HEK293 (cell line): ENCODE data around the gene FBXO34.

Experiments used
- CTCF ChIA-PET: fragments of 350-600 bp; formaldehyde crosslinking; extraction: SDS; loops from one replicate; lab custom pipeline; 2021; ENCODE audit warnings: antibody characterized with exemption; lab: Yijun Ruan, JAX
- POLR2A ChIA-PET: fragments of 300-600 bp; formaldehyde crosslinking; extraction: SDS; loops from one replicate; lab custom pipeline; 2020; ENCODE audit warnings: antibody characterized with exemption, inconsistent platforms; lab: Yijun Ruan, JAX
- H3K27ac ChIP-seq: fragments of 200-500 bp; sonication (Bioruptor generic); 2 replicates; pipeline ENCODE4 v1.5.1; 2014; ENCODE audit warnings: low read depth, low read length, control low read depth, inconsistent platforms; ENCODE audit errors: extremely low read depth
- H3K36me3 ChIP-seq, 2 experiments: fragments of 200-500 bp in 1 of 2; sonication (Bioruptor generic) in 1 of 2; 1 replicate in 1 of 2; 2 replicates in 1 of 2; pipeline ENCODE4 v1.5.1; 2014 to 2017; ENCODE audit warnings: inconsistent platforms in 2 of 2, low read length in 2 of 2; ENCODE audit not compliant: control insufficient read depth in 2 of 2, insufficient read depth in 1 of 2
- H3K4me1 ChIP-seq: fragments of 200-500 bp; sonication (Bioruptor generic); 2 replicates; pipeline ENCODE4 v1.5.1; 2014; ENCODE audit warnings: mild to moderate bottlenecking, low read length, inconsistent platforms; ENCODE audit not compliant: control insufficient read depth, insufficient read depth
- H3K4me3 ChIP-seq: 2 replicates; pipeline ENCODE4 v1.5.1; 2011; ENCODE audit warnings: low read depth, mild to moderate bottlenecking, control low read depth, low read length, moderate library complexity
- H3K9me3 ChIP-seq: fragments of 200-500 bp; sonication (Bioruptor generic); 2 replicates; pipeline ENCODE4 v1.5.1; 2014; ENCODE audit warnings: low read depth, low read length, inconsistent platforms; ENCODE audit not compliant: control insufficient read depth, insufficient read depth
- BCL11B ChIP-seq: fragments of 450-650 bp; formaldehyde crosslinking; IDR thresholded peaks from 2 replicates; pipeline ENCODE4 v1.5.1; 2016; ENCODE audit warnings: low read depth, missing biosample characterization, missing genetic modification characterization
- BCL6B ChIP-seq: fragments of 450-650 bp; formaldehyde crosslinking; IDR thresholded peaks from 2 replicates; pipeline ENCODE4 v1.5.1; 2017; ENCODE audit warnings: missing biosample characterization, missing genetic modification characterization
- KLF16 ChIP-seq: fragments of 450-650 bp; formaldehyde crosslinking; IDR thresholded peaks from 2 replicates; pipeline ENCODE4 v1.5.1; 2017; ENCODE audit warnings: missing biosample characterization, missing genetic modification characterization
- KLF8 ChIP-seq: fragments of 450-650 bp; formaldehyde crosslinking; IDR thresholded peaks from 2 replicates; pipeline ENCODE4 v1.5.1; 2016; ENCODE audit warnings: missing biosample characterization, missing genetic modification characterization
- WT1 ChIP-seq: fragments of 450-650 bp; formaldehyde crosslinking; IDR thresholded peaks from 2 replicates; pipeline ENCODE4 v1.5.1; 2016; ENCODE audit warnings: missing biosample characterization, missing genetic modification characterization
- ZBTB10 ChIP-seq: fragments of 450-650 bp; formaldehyde crosslinking; IDR thresholded peaks from 2 replicates; pipeline ENCODE4 v1.5.1; 2016; ENCODE audit warnings: missing biosample characterization, missing genetic modification characterization
- ZBTB21 ChIP-seq: fragments of 450-650 bp; formaldehyde crosslinking; IDR thresholded peaks from 2 replicates; pipeline ENCODE4 v1.5.1; 2017; ENCODE audit warnings: missing biosample characterization, missing genetic modification characterization
- ZBTB26 ChIP-seq: fragments of 450-650 bp; formaldehyde crosslinking; optimal IDR thresholded peaks from 2 replicates; pipeline ENCODE3; 2016; ENCODE audit warnings: missing biosample characterization, mild to moderate bottlenecking, missing genetic modification characterization
- ZBTB48 ChIP-seq: fragments of 450-650 bp; formaldehyde crosslinking; IDR thresholded peaks from 2 replicates; pipeline ENCODE4 v1.5.1; 2016; ENCODE audit warnings: missing biosample characterization, missing genetic modification characterization
- ZNF138 ChIP-seq: fragments of 450-650 bp; formaldehyde crosslinking; IDR thresholded peaks from 2 replicates; pipeline ENCODE4 v1.5.1; 2016; ENCODE audit warnings: missing biosample characterization, missing genetic modification characterization, borderline replicate concordance
- ZNF202 ChIP-seq: fragments of 450-650 bp; formaldehyde crosslinking; IDR thresholded peaks from 2 replicates; pipeline ENCODE4 v1.5.1; 2016; ENCODE audit warnings: missing biosample characterization, missing genetic modification characterization, borderline replicate concordance
- ZNF24 ChIP-seq: fragments of 450-650 bp; formaldehyde crosslinking; IDR thresholded peaks from 2 replicates; pipeline ENCODE4 v1.5.1; 2016; ENCODE audit warnings: missing biosample characterization, missing genetic modification characterization
- ZNF266 ChIP-seq: fragments of 450-650 bp; formaldehyde crosslinking; IDR thresholded peaks from 2 replicates; pipeline ENCODE4 v1.5.1; 2016; ENCODE audit warnings: missing biosample characterization, missing genetic modification characterization, low read depth
- ZNF302 ChIP-seq: fragments of 450-650 bp; formaldehyde crosslinking; IDR thresholded peaks from 2 replicates; pipeline ENCODE4 v1.5.1; 2016; ENCODE audit warnings: missing biosample characterization, missing genetic modification characterization, low read depth
- ZNF341 ChIP-seq: fragments of 450-650 bp; formaldehyde crosslinking; IDR thresholded peaks from 2 replicates; pipeline ENCODE4; 2016; ENCODE audit warnings: low read depth, missing biosample characterization, missing genetic modification characterization
- ZNF350 ChIP-seq: fragments of 450-650 bp; formaldehyde crosslinking; IDR thresholded peaks from 2 replicates; pipeline ENCODE4 v1.5.0; 2017; ENCODE audit warnings: missing biosample characterization, mild to moderate bottlenecking, missing genetic modification characterization
- ZNF555 ChIP-seq: fragments of 450-650 bp; formaldehyde crosslinking; conservative IDR thresholded peaks from 2 replicates; pipeline ENCODE4 v1.5.1; 2017; ENCODE audit warnings: missing biosample characterization, mild to moderate bottlenecking, missing genetic modification characterization, inconsistent platforms
- ZNF654 ChIP-seq: fragments of 450-650 bp; formaldehyde crosslinking; IDR thresholded peaks from 2 replicates; pipeline ENCODE4 v1.5.1; 2016; ENCODE audit warnings: low read depth, missing biosample characterization, missing genetic modification characterization
- ZNF768 ChIP-seq: fragments of 450-650 bp; formaldehyde crosslinking; IDR thresholded peaks from 2 replicates; pipeline ENCODE4 v1.5.1; 2018; ENCODE audit warnings: missing biosample characterization, mild to moderate bottlenecking, missing genetic modification characterization

FBXO34 gene

GRCh38 chr14:55347748-55348147, 76.5 kb downstream of the FBXO34 start:
- POLR2A ChIA-PET, result no interaction called here
- CTCF ChIA-PET, result interaction anchor here (0.6 to 2.8 kb wide), 2 partner anchors 77 to 88 kb away, joined by 5 to 14 read pairs; partner anchors contain the start of gene FBXO34
- peaks cover 0 to 26% of the 10 kb centered on the region in 2 experiments; a peak in 1 of 3 replicates for H3K36me3 ChIP-seq
- no peak for TF ChIP-seq ZNF24 (tag by site-specific recombination)
- TF ChIP-seq ZBTB10 (tag by site-specific recombination), result no peak
- TF ChIP-seq ZBTB48, result no peak
- no peak for TF ChIP-seq ZNF138 (tag by site-specific recombination)
- no peak for TF ChIP-seq ZNF266 (tag by site-specific recombination)
- TF ChIP-seq ZNF350 (tag by site-specific recombination), result no peak
- TF ChIP-seq BCL6B (tag by site-specific recombination), result no peak
- no peak for TF ChIP-seq ZBTB21
- TF ChIP-seq BCL11B (tag by site-specific recombination), result no peak
- no peak for TF ChIP-seq ZNF302
- H3K9me3 ChIP-seq, result no peaks in the 10 kb centered on the region
- H3K4me3 ChIP-seq, result no peak overlapping the region
- 0 out of 2 replicates have a peak, but pooled peaks cover 4% of the 10 kb centered on the region for H3K4me1 ChIP-seq
- H3K27ac ChIP-seq, result no peak overlapping the region

GRCh38 chr14:55348766-55349453, 77.7 kb downstream of the FBXO34 start:
- H3K36me3 ChIP-seq, result peaks cover 0 to 26% of the 10 kb centered on the region in 2 experiments; a peak in 1 of 3 replicates
- ChIA-PET POLR2A (no interaction called here), CTCF (interaction anchor here (0.6 kb wide), 1 partner anchor 785 kb away, joined by 3 read pairs; no protein-coding TSS in a partner anchor)
- TF ChIP-seq ZNF654 (no peak), ZNF341 (tag by site-specific recombination) (no peak), ZNF202 (no peak), ZNF266 (tag by site-specific recombination) (no peak), WT1 (tag by site-specific recombination) (no peak), KLF8 (no peak), ZNF555 (tag by site-specific recombination) (no peak), ZNF302 (no peak), ZNF768 (tag by site-specific recombination) (no peak), KLF16 (tag by site-specific recombination) (no peak), ZBTB26 (tag by site-specific recombination) (no peak)
- no peak overlapping the region for H3K4me3 ChIP-seq
- no peaks in the 10 kb centered on the region for H3K9me3 ChIP-seq
- H3K4me1 ChIP-seq, result 0 out of 2 replicates have a peak, but pooled peaks cover 4% of the 10 kb centered on the region
- H3K27ac ChIP-seq, result no peak overlapping the region
